ENCODE data around the gene FCN3.

Gene FCN3

DNA sequence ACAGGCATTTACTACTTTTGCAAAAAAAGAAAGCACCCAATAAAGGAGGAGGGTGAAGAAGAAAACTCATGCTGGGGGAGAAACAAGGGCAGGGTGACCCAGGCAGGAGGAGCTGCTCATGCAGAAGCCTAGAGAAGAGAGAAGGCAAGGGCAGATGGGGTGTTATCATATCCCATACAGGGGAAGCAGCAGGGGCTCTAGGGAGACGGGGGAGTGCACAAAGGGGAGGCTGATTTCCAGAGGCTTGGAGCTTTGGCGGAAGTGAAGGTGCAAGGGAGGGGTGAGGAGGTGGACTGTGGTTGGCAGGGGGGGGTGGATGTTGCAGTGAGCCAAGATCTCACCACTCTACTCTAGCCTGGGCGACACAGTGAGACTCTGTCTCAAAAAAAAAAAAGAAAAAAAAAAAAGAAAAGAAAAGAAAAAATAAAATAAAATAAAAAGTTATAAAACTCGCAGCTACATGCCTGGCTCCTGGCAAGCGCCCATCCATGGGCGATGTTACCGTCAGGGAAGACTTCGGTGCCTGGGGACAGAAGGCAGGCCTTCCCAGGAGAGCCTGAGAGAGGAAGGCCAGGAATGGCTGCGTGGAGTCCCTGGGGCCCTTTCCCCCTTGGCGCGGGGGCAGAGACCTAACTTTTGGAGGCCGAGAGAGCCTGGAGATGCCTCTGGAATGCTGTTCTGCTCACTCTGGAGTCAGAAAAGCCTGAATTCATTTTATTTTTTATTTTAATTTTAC lies 3.3 kb upstream of the FCN3 start:
- no peak for DNase-seq

DNA sequence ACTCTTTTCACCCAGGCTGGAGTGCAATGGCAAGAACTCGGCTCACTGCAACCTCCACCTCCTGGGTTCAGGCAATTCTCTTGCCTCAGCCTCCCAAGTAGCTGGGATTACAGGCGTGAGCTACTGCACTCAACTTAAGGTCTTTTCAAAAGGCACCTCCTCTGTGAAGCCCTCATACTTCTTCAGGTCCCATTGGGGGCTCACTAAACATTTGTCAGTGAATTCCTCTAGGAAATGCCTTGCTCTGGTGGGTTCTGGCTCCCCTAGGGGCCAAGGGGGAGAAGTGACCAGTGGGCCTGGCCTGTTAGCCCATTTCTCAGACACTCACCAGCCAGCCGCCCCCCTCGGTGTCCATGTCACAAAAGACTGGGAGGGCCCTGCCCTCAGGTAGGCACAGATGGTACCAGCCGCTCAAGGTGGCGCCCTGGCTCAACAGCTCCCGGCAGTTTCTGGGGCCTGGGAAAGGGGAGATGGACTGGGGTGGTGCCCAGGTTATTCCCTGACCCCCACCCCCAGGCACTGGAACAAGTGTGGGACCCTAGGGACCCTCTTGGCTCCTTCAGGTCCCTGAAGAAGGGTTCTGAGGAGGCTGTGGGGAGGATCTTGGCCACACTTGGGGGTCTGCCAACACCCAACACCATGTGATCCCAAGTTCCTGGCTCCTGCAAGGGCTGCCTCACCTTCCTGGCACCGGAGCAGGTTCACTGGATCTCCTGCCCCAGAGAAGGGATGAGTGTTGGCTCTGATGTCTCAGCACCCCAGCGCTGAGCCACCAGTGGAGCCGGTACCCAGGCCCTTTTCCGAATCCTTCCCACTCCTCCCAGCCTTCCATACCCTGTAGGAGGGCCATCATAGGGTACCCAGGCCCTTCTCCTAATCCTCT lies 1.6 kb downstream of the FCN3 start:
- no peak for DNase-seq

- DNase-seq: no peak
Observed at GRCh38 chr1:27372022-27372807, 2.4 kb downstream of the FCN3 start.

DNA sequence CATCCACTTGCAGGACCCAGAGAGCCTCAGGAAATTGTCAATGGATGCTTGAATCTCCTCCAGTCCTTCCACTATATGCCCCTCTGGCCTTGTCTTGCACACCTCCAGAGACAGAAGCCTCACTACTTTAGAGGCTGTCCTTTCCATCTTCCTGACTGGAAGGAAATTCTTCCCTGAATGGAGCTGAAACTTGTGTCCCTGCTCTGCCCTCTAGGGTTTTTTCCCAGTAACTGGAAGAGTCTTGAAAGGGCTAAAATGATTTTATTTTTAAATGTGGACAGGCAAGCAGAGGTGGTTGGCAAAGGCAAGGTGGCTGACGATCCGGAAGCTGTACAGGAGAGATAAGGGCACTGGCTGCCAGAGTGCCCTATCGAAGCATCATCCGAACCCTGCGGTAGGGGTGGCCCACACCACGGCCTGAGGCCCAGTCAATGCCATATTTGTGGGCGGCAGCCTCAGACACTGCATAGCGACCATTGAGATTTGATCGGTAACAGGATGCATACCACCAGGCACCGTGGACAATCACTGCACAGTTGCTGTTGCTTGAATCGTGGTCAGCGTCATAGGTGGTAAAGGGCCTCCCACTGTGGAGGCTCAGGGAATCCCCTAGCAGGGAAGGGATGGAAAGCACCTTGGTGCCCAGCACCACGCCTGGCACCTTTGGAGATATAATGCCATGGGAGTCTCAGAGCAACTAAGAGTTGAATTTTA lies 5.6 kb downstream of the FCN3 start:
- DNase-seq: no peak

DNA sequence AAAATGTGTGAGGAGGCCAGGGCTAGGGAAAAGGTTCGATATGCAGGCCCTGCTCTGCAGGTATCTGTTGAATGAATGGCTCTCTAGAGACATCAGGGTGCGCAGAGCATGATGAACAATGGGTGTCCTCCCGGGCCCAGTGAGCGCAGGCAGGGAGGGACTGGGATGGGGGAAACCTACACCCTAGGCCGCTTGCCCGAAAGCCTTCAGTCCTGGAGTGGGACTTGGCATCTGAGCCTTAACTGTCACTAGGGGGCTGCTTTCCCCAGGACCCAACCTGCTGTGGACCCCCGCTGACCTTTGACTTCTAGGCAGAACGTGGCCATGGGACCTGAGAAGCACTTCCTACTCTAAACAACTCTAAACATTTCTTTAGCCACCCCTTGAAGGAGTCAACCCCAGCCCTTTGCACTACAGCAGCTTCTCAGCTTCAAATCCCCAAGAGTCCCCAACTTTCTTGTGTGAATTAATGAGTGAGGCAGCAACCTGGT lies 7.4 kb downstream of the FCN3 start:
- DNase-seq: no peak

GRCh38 chr1:27366411-27367159 lies 8.0 kb downstream of the FCN3 start, which contains the start of gene MAP3K6:
Gene MAP3K6 (minus strand): TSS chr1:27366961. CDS start chr1:27366597, 364 bp downstream.
- peak; percentile 78 for DNase-seq

- peak; percentile 90 for DNase-seq
Observed at GRCh38 chr1:27366113-27366410, 8.6 kb downstream of the FCN3 start.

- DNase-seq: peak; percentile 91
Observed at GRCh38 chr1:27365372-27366112, 9.1 kb downstream of the FCN3 start.

- no peak for DNase-seq
Observed at GRCh38 chr1:27364696-27365371, 9.8 kb downstream of the FCN3 start.

- DNase-seq: no peak
Observed at GRCh38 chr1:27363766-27364695, 10.6 kb downstream of the FCN3 start.

GRCh38 chr1:27361553-27361952 lies 13.1 kb downstream of the FCN3 start:
- DNase-seq: no peak

GRCh38 chr1:27361044-27361402 lies 13.6 kb downstream of the FCN3 start:
- no peak for DNase-seq

- DNase-seq: peak; percentile 86
Observed at GRCh38 chr1:27360159-27361043, 14.2 kb downstream of the FCN3 start.

GRCh38 chr1:27359822-27360158 lies 14.8 kb downstream of the FCN3 start:
- no peak for DNase-seq

- DNase-seq: no peak
Observed at GRCh38 chr1:27358928-27359313, 15.7 kb downstream of the FCN3 start.

GRCh38 chr1:27358038-27358927 lies 16.3 kb downstream of the FCN3 start:
- DNase-seq: no peak

DNA sequence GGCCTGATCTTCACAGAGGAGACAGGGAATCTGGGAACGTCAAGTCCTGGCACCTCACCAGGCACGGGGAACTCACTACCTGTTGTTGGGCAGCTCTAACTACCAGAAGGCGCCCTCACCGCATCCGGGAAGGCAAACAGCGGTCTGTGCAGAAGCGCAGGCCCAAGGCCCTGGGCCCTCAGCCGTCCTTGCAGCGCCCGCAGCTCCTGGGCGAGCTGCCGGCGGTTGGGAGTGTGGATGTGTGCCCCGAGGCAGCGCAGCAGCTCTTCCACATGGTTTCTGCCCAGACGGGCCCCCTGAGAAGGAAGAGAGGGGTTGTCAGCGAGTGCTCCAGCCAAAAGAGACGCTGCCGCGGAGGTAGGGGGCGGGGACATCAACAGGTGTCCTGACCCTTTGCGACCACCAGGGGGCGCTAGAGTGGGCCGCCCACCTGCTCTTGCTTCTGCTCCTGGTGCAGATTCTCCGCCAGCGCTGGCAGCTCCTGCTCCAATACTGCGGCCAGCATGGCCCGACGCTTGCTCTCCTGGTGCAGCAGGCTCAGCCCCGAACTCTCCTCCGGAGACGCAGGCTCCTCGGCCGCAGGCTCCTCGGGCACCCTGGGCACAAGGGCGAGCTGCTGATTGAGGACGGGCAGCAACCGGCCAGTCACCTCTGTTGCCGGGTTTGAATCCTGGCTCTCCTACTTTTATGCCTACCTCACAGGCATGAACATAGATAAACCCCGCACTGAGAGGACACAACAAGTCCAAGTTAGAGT lies 17.2 kb downstream of the FCN3 start:
- peak; percentile 93 for DNase-seq
